ENCODE results near the gene MLIP.

DNA sequence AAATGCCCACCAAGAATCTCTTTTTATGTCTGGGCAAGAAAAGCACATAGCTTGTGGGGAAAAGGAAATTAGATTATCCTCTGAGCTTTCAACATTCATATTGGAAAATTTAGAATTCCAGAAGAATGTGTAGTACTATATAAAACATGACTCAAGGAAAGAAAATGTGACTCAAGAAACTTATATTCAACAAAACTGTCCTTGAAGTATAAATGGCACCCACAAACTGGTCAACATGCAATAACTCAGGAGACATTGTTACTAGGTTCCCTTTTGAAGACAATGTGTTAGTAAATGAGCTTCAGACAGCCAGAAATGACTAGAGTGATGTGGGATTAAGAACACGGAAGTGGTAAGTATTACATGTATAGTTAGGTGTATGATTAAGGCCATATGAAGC, 170.9 kb downstream of the MLIP start:
- TF ChIP-seq, protein P1, sequence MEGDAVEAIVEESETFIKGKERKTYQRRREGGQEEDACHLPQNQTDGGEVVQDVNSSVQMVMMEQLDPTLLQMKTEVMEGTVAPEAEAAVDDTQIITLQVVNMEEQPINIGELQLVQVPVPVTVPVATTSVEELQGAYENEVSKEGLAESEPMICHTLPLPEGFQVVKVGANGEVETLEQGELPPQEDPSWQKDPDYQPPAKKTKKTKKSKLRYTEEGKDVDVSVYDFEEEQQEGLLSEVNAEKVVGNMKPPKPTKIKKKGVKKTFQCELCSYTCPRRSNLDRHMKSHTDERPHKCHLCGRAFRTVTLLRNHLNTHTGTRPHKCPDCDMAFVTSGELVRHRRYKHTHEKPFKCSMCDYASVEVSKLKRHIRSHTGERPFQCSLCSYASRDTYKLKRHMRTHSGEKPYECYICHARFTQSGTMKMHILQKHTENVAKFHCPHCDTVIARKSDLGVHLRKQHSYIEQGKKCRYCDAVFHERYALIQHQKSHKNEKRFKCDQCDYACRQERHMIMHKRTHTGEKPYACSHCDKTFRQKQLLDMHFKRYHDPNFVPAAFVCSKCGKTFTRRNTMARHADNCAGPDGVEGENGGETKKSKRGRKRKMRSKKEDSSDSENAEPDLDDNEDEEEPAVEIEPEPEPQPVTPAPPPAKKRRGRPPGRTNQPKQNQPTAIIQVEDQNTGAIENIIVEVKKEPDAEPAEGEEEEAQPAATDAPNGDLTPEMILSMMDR (conservative IDR thresholded peaks at IDR 0.05; ENCODE audit: low read depth in 2 of 2): no peak
- TF ChIP-seq EZH2 (IDR thresholded peaks at IDR 0.05; ENCODE audit: low read depth, unreplicated experiment) (no peak), POLR2AphosphoS5 (IDR thresholded peaks at IDR 0.05; ENCODE audit: low read depth) (no peak), CREB1 (CRISPR knock-in tag; IDR thresholded peaks at IDR 0.05; ENCODE audit: low read depth) (no peak), EZH2phosphoT487 (IDR thresholded peaks at IDR 0.05; ENCODE audit: unreplicated experiment) (no peak), JUNB (IDR thresholded peaks at IDR 0.05; ENCODE audit: unreplicated experiment) (no peak), ZNF114 (CRISPR knock-in tag; IDR thresholded peaks at IDR 0.05) (no peak), ZNF331 (CRISPR knock-in tag; IDR thresholded peaks at IDR 0.05; ENCODE audit: low read depth) (no peak), STAT1 (IDR thresholded peaks at IDR 0.05; ENCODE audit: unreplicated experiment) (no peak)
- TF ChIP-seq, protein P2, sequence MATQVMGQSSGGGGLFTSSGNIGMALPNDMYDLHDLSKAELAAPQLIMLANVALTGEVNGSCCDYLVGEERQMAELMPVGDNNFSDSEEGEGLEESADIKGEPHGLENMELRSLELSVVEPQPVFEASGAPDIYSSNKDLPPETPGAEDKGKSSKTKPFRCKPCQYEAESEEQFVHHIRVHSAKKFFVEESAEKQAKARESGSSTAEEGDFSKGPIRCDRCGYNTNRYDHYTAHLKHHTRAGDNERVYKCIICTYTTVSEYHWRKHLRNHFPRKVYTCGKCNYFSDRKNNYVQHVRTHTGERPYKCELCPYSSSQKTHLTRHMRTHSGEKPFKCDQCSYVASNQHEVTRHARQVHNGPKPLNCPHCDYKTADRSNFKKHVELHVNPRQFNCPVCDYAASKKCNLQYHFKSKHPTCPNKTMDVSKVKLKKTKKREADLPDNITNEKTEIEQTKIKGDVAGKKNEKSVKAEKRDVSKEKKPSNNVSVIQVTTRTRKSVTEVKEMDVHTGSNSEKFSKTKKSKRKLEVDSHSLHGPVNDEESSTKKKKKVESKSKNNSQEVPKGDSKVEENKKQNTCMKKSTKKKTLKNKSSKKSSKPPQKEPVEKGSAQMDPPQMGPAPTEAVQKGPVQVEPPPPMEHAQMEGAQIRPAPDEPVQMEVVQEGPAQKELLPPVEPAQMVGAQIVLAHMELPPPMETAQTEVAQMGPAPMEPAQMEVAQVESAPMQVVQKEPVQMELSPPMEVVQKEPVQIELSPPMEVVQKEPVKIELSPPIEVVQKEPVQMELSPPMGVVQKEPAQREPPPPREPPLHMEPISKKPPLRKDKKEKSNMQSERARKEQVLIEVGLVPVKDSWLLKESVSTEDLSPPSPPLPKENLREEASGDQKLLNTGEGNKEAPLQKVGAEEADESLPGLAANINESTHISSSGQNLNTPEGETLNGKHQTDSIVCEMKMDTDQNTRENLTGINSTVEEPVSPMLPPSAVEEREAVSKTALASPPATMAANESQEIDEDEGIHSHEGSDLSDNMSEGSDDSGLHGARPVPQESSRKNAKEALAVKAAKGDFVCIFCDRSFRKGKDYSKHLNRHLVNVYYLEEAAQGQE (IDR thresholded peaks at IDR 0.05; ENCODE audit: unreplicated experiment): no peak
- TF ChIP-seq, protein P3, sequence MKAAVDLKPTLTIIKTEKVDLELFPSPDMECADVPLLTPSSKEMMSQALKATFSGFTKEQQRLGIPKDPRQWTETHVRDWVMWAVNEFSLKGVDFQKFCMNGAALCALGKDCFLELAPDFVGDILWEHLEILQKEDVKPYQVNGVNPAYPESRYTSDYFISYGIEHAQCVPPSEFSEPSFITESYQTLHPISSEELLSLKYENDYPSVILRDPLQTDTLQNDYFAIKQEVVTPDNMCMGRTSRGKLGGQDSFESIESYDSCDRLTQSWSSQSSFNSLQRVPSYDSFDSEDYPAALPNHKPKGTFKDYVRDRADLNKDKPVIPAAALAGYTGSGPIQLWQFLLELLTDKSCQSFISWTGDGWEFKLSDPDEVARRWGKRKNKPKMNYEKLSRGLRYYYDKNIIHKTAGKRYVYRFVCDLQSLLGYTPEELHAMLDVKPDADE (IDR thresholded peaks at IDR 0.05): no peak
- TF ChIP-seq, protein P4, sequence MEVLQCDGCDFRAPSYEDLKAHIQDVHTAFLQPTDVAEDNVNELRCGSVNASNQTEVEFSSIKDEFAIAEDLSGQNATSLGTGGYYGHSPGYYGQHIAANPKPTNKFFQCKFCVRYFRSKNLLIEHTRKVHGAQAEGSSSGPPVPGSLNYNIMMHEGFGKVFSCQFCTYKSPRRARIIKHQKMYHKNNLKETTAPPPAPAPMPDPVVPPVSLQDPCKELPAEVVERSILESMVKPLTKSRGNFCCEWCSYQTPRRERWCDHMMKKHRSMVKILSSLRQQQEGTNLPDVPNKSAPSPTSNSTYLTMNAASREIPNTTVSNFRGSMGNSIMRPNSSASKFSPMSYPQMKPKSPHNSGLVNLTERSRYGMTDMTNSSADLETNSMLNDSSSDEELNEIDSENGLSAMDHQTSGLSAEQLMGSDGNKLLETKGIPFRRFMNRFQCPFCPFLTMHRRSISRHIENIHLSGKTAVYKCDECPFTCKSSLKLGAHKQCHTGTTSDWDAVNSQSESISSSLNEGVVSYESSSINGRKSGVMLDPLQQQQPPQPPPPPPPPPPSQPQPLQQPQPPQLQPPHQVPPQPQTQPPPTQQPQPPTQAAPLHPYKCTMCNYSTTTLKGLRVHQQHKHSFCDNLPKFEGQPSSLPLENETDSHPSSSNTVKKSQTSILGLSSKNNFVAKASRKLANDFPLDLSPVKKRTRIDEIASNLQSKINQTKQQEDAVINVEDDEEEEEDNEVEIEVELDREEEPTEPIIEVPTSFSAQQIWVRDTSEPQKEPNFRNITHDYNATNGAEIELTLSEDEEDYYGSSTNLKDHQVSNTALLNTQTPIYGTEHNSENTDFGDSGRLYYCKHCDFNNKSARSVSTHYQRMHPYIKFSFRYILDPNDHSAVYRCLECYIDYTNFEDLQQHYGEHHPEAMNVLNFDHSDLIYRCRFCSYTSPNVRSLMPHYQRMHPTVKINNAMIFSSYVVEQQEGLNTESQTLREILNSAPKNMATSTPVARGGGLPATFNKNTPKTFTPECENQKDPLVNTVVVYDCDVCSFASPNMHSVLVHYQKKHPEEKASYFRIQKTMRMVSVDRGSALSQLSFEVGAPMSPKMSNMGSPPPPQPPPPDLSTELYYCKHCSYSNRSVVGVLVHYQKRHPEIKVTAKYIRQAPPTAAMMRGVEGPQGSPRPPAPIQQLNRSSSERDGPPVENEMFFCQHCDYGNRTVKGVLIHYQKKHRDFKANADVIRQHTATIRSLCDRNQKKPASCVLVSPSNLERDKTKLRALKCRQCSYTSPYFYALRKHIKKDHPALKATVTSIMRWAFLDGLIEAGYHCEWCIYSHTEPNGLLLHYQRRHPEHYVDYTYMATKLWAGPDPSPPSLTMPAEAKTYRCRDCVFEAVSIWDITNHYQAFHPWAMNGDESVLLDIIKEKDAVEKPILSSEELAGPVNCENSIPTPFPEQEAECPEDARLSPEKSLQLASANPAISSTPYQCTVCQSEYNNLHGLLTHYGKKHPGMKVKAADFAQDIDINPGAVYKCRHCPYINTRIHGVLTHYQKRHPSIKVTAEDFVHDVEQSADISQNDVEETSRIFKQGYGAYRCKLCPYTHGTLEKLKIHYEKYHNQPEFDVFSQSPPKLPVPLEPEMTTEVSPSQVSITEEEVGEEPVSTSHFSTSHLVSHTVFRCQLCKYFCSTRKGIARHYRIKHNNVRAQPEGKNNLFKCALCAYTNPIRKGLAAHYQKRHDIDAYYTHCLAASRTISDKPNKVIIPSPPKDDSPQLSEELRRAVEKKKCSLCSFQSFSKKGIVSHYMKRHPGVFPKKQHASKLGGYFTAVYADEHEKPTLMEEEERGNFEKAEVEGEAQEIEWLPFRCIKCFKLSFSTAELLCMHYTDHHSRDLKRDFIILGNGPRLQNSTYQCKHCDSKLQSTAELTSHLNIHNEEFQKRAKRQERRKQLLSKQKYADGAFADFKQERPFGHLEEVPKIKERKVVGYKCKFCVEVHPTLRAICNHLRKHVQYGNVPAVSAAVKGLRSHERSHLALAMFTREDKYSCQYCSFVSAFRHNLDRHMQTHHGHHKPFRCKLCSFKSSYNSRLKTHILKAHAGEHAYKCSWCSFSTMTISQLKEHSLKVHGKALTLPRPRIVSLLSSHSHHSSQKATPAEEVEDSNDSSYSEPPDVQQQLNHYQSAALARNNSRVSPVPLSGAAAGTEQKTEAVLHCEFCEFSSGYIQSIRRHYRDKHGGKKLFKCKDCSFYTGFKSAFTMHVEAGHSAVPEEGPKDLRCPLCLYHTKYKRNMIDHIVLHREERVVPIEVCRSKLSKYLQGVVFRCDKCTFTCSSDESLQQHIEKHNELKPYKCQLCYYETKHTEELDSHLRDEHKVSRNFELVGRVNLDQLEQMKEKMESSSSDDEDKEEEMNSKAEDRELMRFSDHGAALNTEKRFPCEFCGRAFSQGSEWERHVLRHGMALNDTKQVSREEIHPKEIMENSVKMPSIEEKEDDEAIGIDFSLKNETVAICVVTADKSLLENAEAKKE (CRISPR knock-in tag; IDR thresholded peaks at IDR 0.05): no peak
